GM12878 (cell line): ENCODE measurements around the gene PTPRN2. TPM values are rescaled to one million over a fixed set of nuclear protein-coding genes. Genes with fewer than 3 reads are reported as not detected.

ENCODE experiments used
- ATAC-seq: fragments of 200-7000 bp; cut with Tn5 transposase; 3 replicates; pipeline ENCODE4 v1.9.1; 2020; ENCODE audit warnings: mild to moderate bottlenecking, moderate library complexity
- BruUV-seq: library from RNA; stranded (reverse); fragments of 400-500 nt; replicated peaks from 2 replicates; lab custom pipeline; 2021; lab: Mats Ljungman, UMichigan
- CTCF ChIA-PET: fragments of 300-600 bp; sonication (Branson Sonifier 250); formaldehyde crosslinking; extraction: SDS; loops from one replicate; lab custom pipeline; 2021; ENCODE audit warnings: inconsistent platforms; lab: Yijun Ruan, JAX
- POLR2A ChIA-PET: fragments of 350-600 bp; formaldehyde crosslinking; extraction: SDS; loops from one replicate; lab custom pipeline; 2021; ENCODE audit warnings: inconsistent platforms; lab: Charles Lee
- RAD21 ChIA-PET: fragments of 300-600 bp; sonication (Branson Sonifier 250); formaldehyde crosslinking; loops from one replicate; lab custom pipeline; 2023; ENCODE audit warnings: antibody characterized with exemption; ENCODE audit not compliant: unreplicated experiment; lab: Charles Lee
- SMC1A ChIA-PET: fragments of 300-600 bp; sonication (Branson Sonifier 250); formaldehyde crosslinking; loops from one replicate; lab custom pipeline; 2023; ENCODE audit not compliant: unreplicated experiment, uncharacterized antibody; lab: Charles Lee
- DNase-seq: peaks from one replicate; pipeline ENCODE4 v3.0.0-alpha.2; 2011; ENCODE audit warnings: low read depth, low spot score
- FAIRE-seq: peaks from 3 replicates; lab custom pipeline; 2011; peaks lifted over from hg19 to GRCh38; lab: Jason Lieb, UNC
- H2AFZ ChIP-seq: 2 replicates; pipeline ENCODE4 v1.6.0; 2011; ENCODE audit warnings: low read depth, low read length, control low read depth; ENCODE audit not compliant: control insufficient read depth
- H3K27ac ChIP-seq: 2 replicates; pipeline ENCODE4 v1.5.1; 2011; ENCODE audit warnings: control low read depth; ENCODE audit not compliant: control insufficient read depth, insufficient read depth
- H3K27me3 ChIP-seq, 2 experiments: replicated peaks in 1 of 2; 2 replicates each; pipeline versions ENCODE4 v1.6.0 to v1.6.1; 2011; ENCODE audit warnings: low read length in 1 of 2; ENCODE audit not compliant: control insufficient read depth in 2 of 2, insufficient read depth in 2 of 2
- H3K36me3 ChIP-seq, 2 experiments: 2 replicates each; pipeline ENCODE4 v1.5.1; 2011; ENCODE audit warnings: low read length in 1 of 2; ENCODE audit not compliant: control insufficient read depth in 2 of 2, insufficient read depth in 2 of 2
- H3K4me1 ChIP-seq: 2 replicates; pipeline ENCODE4 v1.6.1; 2011; ENCODE audit warnings: mild to moderate bottlenecking, low read length, moderate library complexity, mixed read lengths; ENCODE audit not compliant: control insufficient read depth, insufficient read depth
- H3K4me2 ChIP-seq: 2 replicates; pipeline ENCODE4 v1.6.0; 2011; ENCODE audit warnings: control low read depth; ENCODE audit not compliant: control insufficient read depth, insufficient read depth
- H3K4me3 ChIP-seq: fragments of 200-600 bp; sonication (generic); 2 replicates; pipeline ENCODE4 v1.5.1; 2016
- H3K79me2 ChIP-seq: 2 replicates; pipeline ENCODE4 v1.6.0; 2011; ENCODE audit warnings: low read length; ENCODE audit not compliant: control insufficient read depth, insufficient read depth
- H3K9ac ChIP-seq: 2 replicates; pipeline ENCODE4 v1.8.0; 2011; ENCODE audit warnings: low read length, control low read depth, mixed read lengths; ENCODE audit not compliant: control insufficient read depth, insufficient read depth
- H3K9me3 ChIP-seq: replicated peaks from 3 replicates; pipeline ENCODE4 v1.5.1; 2011; ENCODE audit warnings: mild to moderate bottlenecking, low read length; ENCODE audit not compliant: control insufficient read depth, insufficient read depth
- H4K20me1 ChIP-seq: 2 replicates; pipeline ENCODE4 v1.6.0; 2011; ENCODE audit not compliant: control insufficient read depth, insufficient read depth
- BCL11A ChIP-seq: IDR thresholded peaks from 2 replicates; pipeline ENCODE4 v1.6.1; 2011; ENCODE audit warnings: low read depth, low read length
- BRCA1 ChIP-seq: IDR thresholded peaks from 2 replicates; pipeline ENCODE4 v1.6.1; 2011; ENCODE audit warnings: low read depth, low read length, improper control_type of control experiment
- E2F4 ChIP-seq: IDR thresholded peaks from 2 replicates; pipeline ENCODE4 v1.6.1; 2012; ENCODE audit warnings: low read depth, low read length, improper control_type of control experiment
- IRF4 ChIP-seq: IDR thresholded peaks from 2 replicates; pipeline ENCODE4 v1.6.1; 2011; ENCODE audit warnings: low read depth, low read length
- JUND ChIP-seq: IDR thresholded peaks from 2 replicates; pipeline ENCODE4 v1.6.1; 2012; ENCODE audit warnings: low read depth, mild to moderate bottlenecking, low read length, improper control_type of control experiment, moderate library complexity
- LARP7 ChIP-seq: fragments of 450-650 bp; IDR thresholded peaks from 2 replicates; pipeline ENCODE4 v1.6.1; 2017; ENCODE audit warnings: mild to moderate bottlenecking
- MTA3 ChIP-seq: IDR thresholded peaks from 2 replicates; pipeline ENCODE4 v1.6.1; 2012; ENCODE audit warnings: low read length, inconsistent platforms, borderline replicate concordance
- RAD21 ChIP-seq: IDR thresholded peaks from 2 replicates; pipeline ENCODE4 v1.6.1; 2011; ENCODE audit warnings: mild to moderate bottlenecking, low read depth, low read length, moderate library complexity; ENCODE audit not compliant: insufficient read depth
- RBBP5 ChIP-seq: fragments of 200-600 bp; sonication (generic); conservative IDR thresholded peaks from 2 replicates; pipeline ENCODE4 v1.6.1; 2016
- RCOR1 ChIP-seq: conservative IDR thresholded peaks from 2 replicates; pipeline ENCODE4 v1.6.1; 2012; ENCODE audit warnings: low read depth, low read length, improper control_type of control experiment
- SP1 ChIP-seq: IDR thresholded peaks from one replicate; pipeline ENCODE4 v1.6.1; 2011; ENCODE audit warnings: low read depth, low read length
- ZSCAN29 ChIP-seq: fragments of 450-650 bp; IDR thresholded peaks from 2 replicates; pipeline ENCODE4 v1.6.1; 2017; ENCODE audit warnings: mild to moderate bottlenecking, moderate library complexity
- WGBS: methylation state at CpG from one replicate; pipeline ENCODE4 v1.1.6; 2016; ENCODE audit warnings: low lambda C conversion rate; ENCODE audit not compliant: insufficient replicate concordance, insufficient coverage; ENCODE audit errors: missing lambda C conversion rate; 5-methylcytosine and 5-hydroxymethylcytosine counted together
- in situ Hi-C: fragments of 300-500 bp; cut with MboI; formaldehyde crosslinking; loops from 9 replicates; pipeline ENCODE4 v1.14.3; 2018; ENCODE audit warnings: mixed read lengths
- intact Hi-C: fragments of 100-400 bp; cut with micrococcal nuclease; formaldehyde crosslinking; loops from one replicate; pipeline ENCODE4 v1.14.2; 2022; ENCODE audit not compliant: unreplicated experiment
- polyA plus RNA-seq, 11 experiments: library from polyadenylated mRNA; depleted of rRNA in 4 of 11; unstranded in 6 of 11; stranded (reverse) in 5 of 11; fragments of >200 nt; fragmentation: Nextera tagmentation in 4 of 11; fragmentation: Illumina TruSeq in 1 of 11; extraction: Ambion mirVana in 4 of 11; extraction: Trizol in 1 of 11; gene quantifications; 1 replicate in 1 of 11; 2 replicates in 10 of 11; pipeline versions ENCODE4 v1.2.1 to v1.2.3, GENCODE V29; 2011 to 2016; ENCODE audit warnings: inconsistent platforms in 2 of 11, missing spikeins in 2 of 11, low read depth in 1 of 11
- total RNA-seq, 4 experiments: library from RNA; depleted of rRNA in 3 of 4; stranded (reverse); fragments of >200 nt in 3 of 4; fragmentation: Illumina TruSeq in 1 of 4; extraction: Trizol in 1 of 4; gene quantifications; 2 replicates each; pipeline versions ENCODE4 v1.2.1 to v1.2.3, GENCODE V29; 2013 to 2021

PTPRN2 gene
- total and polyA plus RNA-seq, 10 of the 15 experiments (the other 5 are each of a cell fraction or from before 2014, with no cell fraction given): 5.4 TPM; not detected in 9

DNA sequence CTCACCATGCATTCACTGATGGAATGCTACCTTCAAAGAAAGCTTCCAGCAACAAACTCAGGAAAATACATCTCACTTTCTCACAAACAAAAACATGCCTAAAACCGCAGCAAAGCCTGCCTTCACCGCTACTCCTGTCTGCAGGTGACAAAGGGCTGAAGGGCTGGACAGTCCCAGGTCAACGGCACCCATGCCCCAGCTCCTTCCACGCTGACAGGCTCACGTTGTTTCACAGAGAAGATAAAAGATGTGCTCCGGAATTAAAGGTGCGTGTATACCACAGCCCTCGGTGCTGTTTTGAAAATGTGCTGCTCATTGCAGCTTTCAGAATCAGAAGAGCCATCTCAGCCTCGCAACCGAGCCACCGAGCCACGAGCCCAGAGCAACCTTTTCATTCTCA, 445.0 kb downstream of the PTPRN2 start:
- no peak overlapping the region for H3K27ac ChIP-seq
- WGBS: 33% methylated on average over 12 of the region's 12 CpGs
- peaks cover 4% of the 10 kb centered on the region; the same call in 1 of the 3 replicates for H3K9me3 ChIP-seq
- intact Hi-C loops: no loop called here
- in situ Hi-C loops: no loop called here
- RAD21 ChIA-PET: no interaction called here
- no peak overlapping the region for H3K4me3 ChIP-seq
- no peaks in the 10 kb centered on the region for H3K36me3 ChIP-seq
- TF ChIP-seq ZSCAN29: no peak
- TF ChIP-seq BCL11A: no peak
- TF ChIP-seq BRCA1: no peak
- no peak for TF ChIP-seq IRF4
- no peak for TF ChIP-seq RBBP5
- TF ChIP-seq JUND: no peak
- no peak for TF ChIP-seq LARP7
- TF ChIP-seq SP1: no peak
- no peak for TF ChIP-seq RCOR1
- TF ChIP-seq E2F4: no peak
- no peak for TF ChIP-seq MTA3
- no peak for TF ChIP-seq RAD21
- SMC1A ChIA-PET: no interaction called here
- CTCF ChIA-PET: no interaction called here
- BruUV-seq: no TSS peak
- no peaks in the 10 kb centered on the region for H3K27me3 ChIP-seq
- no peak overlapping the region for H3K9ac ChIP-seq
- H2AFZ ChIP-seq: no peak overlapping the region
- ATAC-seq (no peak), DNase-seq (no peak), FAIRE-seq (no peak)
- H4K20me1 ChIP-seq: no peaks in the 10 kb centered on the region
- POLR2A ChIA-PET: no interaction called here
- H3K4me1 ChIP-seq: no peaks in the 10 kb centered on the region
- no peak overlapping the region for H3K4me2 ChIP-seq
- no peaks in the 10 kb centered on the region for H3K79me2 ChIP-seq
